Mucosa of rectum (tissue), 2 donors: ENCODE measurements around the gene GALNT9.

Experiments
- H3K27ac ChIP-seq, 2 donors: one replicate each; pipeline ENCODE4 v1.7.0; 2013; ENCODE audit warnings: inconsistent platforms in 2 of 2, low read depth in 2 of 2, low read length in 2 of 2
- H3K27me3 ChIP-seq, 2 donors: one replicate each; pipeline ENCODE4 v1.7.0; 2013; ENCODE audit warnings: low read length in 2 of 2; ENCODE audit not compliant: control insufficient read depth in 2 of 2, insufficient read depth in 2 of 2
- H3K36me3 ChIP-seq, 2 donors: one replicate each; pipeline ENCODE4 v1.7.0; 2013; ENCODE audit warnings: low read length in 2 of 2; ENCODE audit not compliant: control insufficient read depth in 2 of 2, insufficient read depth in 2 of 2
- H3K4me1 ChIP-seq, 2 donors: one replicate each; pipeline ENCODE4 v1.7.0; 2013; ENCODE audit warnings: low read length in 2 of 2, mild to moderate bottlenecking in 1 of 2; ENCODE audit not compliant: control insufficient read depth in 2 of 2, insufficient read depth in 2 of 2
- H3K4me3 ChIP-seq, 2 donors: one replicate each; pipeline ENCODE4 v1.7.0; 2013; ENCODE audit warnings: low read length in 2 of 2
- H3K9ac ChIP-seq, 2 donors: one replicate each; pipeline ENCODE4 v1.7.0; 2013; ENCODE audit warnings: low read length in 2 of 2, low read depth in 1 of 2, mild to moderate bottlenecking in 1 of 2
- H3K9me3 ChIP-seq, 2 donors: one replicate each; pipeline ENCODE4 v1.7.0; 2013; ENCODE audit warnings: low read length in 2 of 2; ENCODE audit not compliant: control insufficient read depth in 2 of 2
- donor health status: healthy.
- donor health status: Normal muscosa, but diverticular disease.

GALNT9 gene

DNA sequence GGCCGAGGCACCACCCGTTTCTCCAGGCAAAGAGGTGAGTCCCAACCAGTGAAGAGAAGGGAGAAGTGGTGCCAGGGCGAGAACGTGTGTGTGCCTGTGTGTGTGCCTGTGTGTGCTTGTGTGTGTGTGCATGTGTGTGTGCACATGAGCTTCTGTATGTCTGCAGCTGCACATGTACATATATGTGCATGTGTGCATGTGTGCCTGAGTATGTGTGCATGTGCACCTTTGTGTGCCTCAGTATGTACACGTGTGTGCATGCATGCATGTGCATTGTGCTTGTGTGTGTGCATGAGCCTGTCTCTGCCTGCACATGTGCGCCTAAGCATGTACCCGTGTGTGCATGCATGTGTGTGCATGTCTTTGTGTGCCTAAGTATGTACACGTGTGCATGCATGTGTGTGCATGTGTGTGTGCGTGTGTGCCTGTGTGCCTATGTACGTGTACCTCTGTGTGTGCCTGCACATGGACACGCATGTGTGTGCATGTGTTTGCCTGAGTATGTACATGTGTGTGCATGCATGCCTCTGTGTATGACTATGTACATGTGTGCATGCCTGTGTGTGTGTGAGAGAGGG, 5.9 kb upstream of the GALNT9 start:
- Histone ChIP-seq H3K4me3 (no peak overlapping the region), H3K36me3 (no peaks in the 10 kb centered on the region), H3K27ac (no peak overlapping the region), H3K9me3 (no peaks in the 10 kb centered on the region), H3K27me3 (peaks cover 17% of the 10 kb centered on the region in 2 donors), H3K4me1 (no peaks in the 10 kb centered on the region), H3K9ac (no peak overlapping the region)

DNA sequence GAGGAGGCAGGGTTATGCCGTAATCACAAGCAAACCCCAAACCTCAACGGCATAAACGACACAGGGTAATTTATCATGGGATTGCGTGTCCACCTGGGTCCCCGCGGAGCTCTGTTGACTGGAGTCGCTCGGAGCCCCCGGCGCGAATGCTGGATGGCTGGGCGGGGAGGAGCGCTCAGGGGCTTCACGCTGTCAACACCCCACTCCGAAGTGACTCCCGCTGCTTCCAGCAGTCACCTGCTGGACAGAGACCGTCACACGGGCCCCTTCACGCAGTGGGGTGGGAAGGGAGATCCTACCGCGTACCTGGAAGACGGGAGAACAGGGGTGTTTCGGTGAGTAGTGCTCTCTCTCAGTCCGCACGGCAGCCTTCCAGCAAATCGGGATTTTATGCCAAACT, 4.4 kb upstream of the GALNT9 start:
- Histone ChIP-seq H3K36me3 (no peaks in the 10 kb centered on the region), H3K27me3 (peaks cover 19 to 22% of the 10 kb centered on the region in 2 donors)

DNA sequence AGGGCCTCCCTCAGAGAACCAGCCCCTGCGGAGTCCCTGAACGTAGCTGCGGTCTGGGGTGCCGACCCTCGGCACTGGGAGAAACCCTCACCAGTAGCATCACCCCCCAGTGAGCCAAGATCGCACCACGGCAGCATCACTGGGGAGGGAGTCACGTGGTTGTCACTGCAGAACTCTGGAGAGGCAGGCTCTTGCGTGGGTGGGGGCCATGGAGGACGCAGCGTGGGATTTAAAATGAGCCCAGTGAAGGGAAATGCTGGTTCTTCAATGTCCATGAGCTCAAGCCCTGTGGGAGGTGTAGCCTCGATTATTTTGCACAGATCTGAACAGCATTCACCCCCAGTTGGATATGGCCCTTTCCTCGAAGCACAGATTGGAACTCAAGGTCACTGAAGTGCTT, 3.9 kb upstream of the GALNT9 start:
- Histone ChIP-seq H3K9me3 (no peaks in the 10 kb centered on the region), H3K36me3 (no peaks in the 10 kb centered on the region), H3K27me3 (peaks cover 19 to 27% of the 10 kb centered on the region in 2 donors), H3K4me1 (no peaks in the 10 kb centered on the region), H3K9ac (no peak overlapping the region), H3K27ac (no peak overlapping the region), H3K4me3 (no peak overlapping the region)

More for the DNA sequence above, 4.4 kb upstream of the GALNT9 start:
- no peak overlapping the region for H3K9ac ChIP-seq
- H3K4me3 ChIP-seq, result no peak overlapping the region
- no peak overlapping the region for H3K27ac ChIP-seq
- H3K9me3 ChIP-seq, result no peaks in the 10 kb centered on the region
- no peaks in the 10 kb centered on the region for H3K4me1 ChIP-seq

GRCh38 chr12:132330549-132330881, 1.1 kb upstream of the GALNT9 start:
- Histone ChIP-seq H3K27me3 (peaks cover 26 to 31% of the 10 kb centered on the region in 2 donors), H3K36me3 (no peaks in the 10 kb centered on the region), H3K4me3 (no peak overlapping the region), H3K27ac (no peak overlapping the region), H3K9me3 (no peaks in the 10 kb centered on the region), H3K4me1 (no peaks in the 10 kb centered on the region), H3K9ac (no peak overlapping the region)

- Histone ChIP-seq H3K9me3 (no peaks in the 10 kb centered on the region), H3K27ac (no peak overlapping the region), H3K4me3 (no peak overlapping the region), H3K4me1 (no peaks in the 10 kb centered on the region), H3K36me3 (no peaks in the 10 kb centered on the region), H3K9ac (no peak overlapping the region), H3K27me3 (peaks cover 26 to 31% of the 10 kb centered on the region in 2 donors)
Measured at GRCh38 chr12:132329720-132330548, 545 bp upstream of the GALNT9 start.

DNA sequence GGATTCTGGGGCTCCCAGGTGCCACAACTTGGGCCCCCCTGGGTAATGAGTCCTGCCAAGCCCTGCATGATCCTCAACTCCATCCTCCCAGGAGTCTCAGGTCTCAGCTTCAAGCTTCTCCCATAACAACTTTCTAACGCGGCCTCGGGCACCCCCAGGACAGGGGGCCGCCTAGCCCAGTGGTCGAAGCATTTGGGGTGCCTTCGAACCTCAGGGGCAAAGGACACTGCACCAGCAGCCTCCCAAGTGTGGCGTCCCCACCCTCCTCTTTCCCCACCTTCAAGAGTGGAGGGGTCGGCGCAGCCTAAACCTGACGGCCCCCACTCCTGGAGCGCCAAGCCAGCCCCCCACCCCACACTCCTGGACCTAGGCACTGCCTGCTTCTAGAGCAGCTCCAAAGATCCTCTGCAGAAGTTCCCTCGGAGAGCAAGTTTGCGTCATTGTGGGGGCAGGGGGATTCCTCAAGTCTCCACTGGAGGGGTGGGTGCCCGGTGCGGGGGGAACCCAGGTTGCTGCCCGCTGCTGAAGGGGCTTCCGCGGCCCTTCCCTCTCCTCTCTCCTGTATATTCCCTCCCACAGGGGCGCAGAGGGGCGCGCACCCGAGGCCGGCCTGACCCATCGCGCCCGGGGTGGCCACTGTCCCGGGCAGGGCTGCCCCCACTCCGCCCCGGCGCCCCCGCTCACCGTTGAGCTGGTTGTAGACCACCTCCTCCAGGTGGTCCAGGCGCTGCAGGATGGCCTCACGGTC, 933 bp downstream of the GALNT9 start:
- Histone ChIP-seq H3K4me3 (no peak overlapping the region), H3K36me3 (no peaks in the 10 kb centered on the region), H3K27me3 (peaks cover 26 to 31% of the 10 kb centered on the region in 2 donors), H3K4me1 (no peaks in the 10 kb centered on the region), H3K9ac (no peak overlapping the region), H3K27ac (no peak overlapping the region), H3K9me3 (no peaks in the 10 kb centered on the region)

DNA sequence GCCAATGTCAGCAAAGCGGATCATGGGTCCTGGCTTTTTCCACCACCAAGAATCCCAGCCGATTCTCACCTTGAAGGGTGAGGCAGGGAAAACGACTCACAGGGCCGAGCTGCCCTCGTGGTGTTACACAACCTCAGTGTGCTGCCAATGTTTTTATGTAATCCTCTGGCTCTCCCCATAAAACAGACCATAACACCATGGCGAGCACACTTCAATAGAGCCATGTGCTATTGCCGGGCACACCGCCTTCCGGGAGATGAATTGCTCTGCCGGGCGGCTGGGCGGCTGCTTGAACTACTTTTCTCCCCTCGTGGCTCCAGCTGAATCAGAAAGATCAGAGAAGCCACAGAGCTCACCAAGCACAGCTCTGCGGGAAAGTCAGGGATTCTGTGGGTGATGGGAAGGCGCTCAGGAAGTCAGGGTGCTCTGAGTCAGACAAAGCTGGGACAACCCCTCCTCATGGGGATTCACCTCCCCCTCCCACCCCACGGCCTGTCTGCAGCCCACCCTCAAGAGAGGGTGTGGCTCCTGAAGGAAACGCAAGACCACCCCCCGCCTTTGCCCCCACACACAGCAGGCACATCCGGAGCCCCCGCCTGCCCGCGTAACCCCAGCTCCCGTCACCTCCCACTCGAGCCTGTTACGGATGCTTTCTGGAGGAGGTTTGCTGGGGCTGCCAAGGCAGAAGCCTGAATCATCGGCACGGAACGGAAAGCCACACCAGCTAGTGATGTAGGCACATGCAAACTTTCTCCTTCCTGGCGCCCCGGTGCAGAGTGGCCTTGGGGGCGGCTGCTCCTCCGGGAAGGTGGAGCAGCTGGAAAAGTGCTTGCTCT, 1.8 kb downstream of the GALNT9 start:
- H3K27ac ChIP-seq, result no peak overlapping the region
- H3K27me3 ChIP-seq, result peaks cover 22 to 31% of the 10 kb centered on the region in 2 donors
- H3K36me3 ChIP-seq, result no peaks in the 10 kb centered on the region
- H3K9ac ChIP-seq, result no peak overlapping the region
- H3K4me3 ChIP-seq, result no peak overlapping the region
- H3K9me3 ChIP-seq, result no peaks in the 10 kb centered on the region
- peaks cover 0 to 2% of the 10 kb centered on the region in 2 donors for H3K4me1 ChIP-seq

GRCh38 chr12:132326646-132327045, 2.7 kb downstream of the GALNT9 start:
- H3K27ac ChIP-seq, result no peak overlapping the region
- no peak overlapping the region for H3K4me3 ChIP-seq
- H3K9ac ChIP-seq, result no peak overlapping the region
- no peaks in the 10 kb centered on the region for H3K36me3 ChIP-seq
- peaks cover 20 to 26% of the 10 kb centered on the region in 2 donors for H3K27me3 ChIP-seq
- H3K4me1 ChIP-seq, result peaks cover 0 to 2% of the 10 kb centered on the region in 2 donors
- no peaks in the 10 kb centered on the region for H3K9me3 ChIP-seq

DNA sequence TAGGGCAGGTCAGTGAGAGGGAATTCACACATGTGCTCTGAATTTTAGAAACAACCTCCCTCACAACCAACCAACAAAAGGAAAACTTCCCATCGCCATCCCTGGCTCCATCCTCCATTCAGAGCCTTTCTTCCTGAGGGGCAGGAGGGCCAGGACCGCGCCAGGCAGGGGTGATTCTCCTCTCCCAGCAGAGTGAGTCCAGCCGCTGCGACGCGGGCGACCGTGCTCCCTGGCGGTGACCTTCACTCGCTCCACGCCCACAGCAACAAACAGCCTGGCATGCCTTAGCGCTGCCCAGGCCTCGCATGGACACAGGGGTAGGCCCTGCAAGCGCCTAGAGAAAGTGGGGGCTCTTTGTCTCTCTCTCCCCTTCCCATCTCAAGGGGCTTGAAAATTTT, 3.7 kb downstream of the GALNT9 start:
- H3K4me1 ChIP-seq, result peaks cover 0 to 2% of the 10 kb centered on the region in 2 donors
- H3K36me3 ChIP-seq, result no peaks in the 10 kb centered on the region
- H3K4me3 ChIP-seq, result no peak overlapping the region
- H3K27ac ChIP-seq, result no peak overlapping the region
- no peaks in the 10 kb centered on the region for H3K9me3 ChIP-seq
- H3K27me3 ChIP-seq, result peaks cover 13 to 19% of the 10 kb centered on the region in 2 donors
- H3K9ac ChIP-seq, result no peak overlapping the region
